Neural cell (in vitro differentiated cells): ENCODE results near the gene PRM2.

Source experiments
- CTCF ChIP-seq: fragments of 450-650 bp; IDR thresholded peaks from 2 replicates; pipeline ENCODE4 v1.5.1; 2014; ENCODE audit warnings: antibody characterized with exemption, mild to moderate bottlenecking, moderate library complexity; ENCODE audit not compliant: poor library complexity, severe bottlenecking
- EP300 ChIP-seq: fragments of 450-650 bp; conservative IDR thresholded peaks from 2 replicates; pipeline ENCODE4 v1.6.1; 2014; ENCODE audit warnings: antibody characterized with exemption, mild to moderate bottlenecking, moderate library complexity; ENCODE audit not compliant: poor library complexity, severe bottlenecking
- EZH2 ChIP-seq: fragments of 200-600, 300-800 bp; shearing (Covaris generic), sonication (generic); IDR thresholded peaks from 2 replicates; pipeline ENCODE4 v1.6.1; 2014; ENCODE audit warnings: antibody characterized with exemption, low read length, borderline replicate concordance, mild to moderate bottlenecking; ENCODE audit not compliant: insufficient read depth, poor library complexity, severe bottlenecking
- MXI1 ChIP-seq: fragments of 450-650 bp; conservative IDR thresholded peaks from 2 replicates; pipeline ENCODE4 v1.6.1; 2014; ENCODE audit warnings: antibody characterized with exemption, mild to moderate bottlenecking; ENCODE audit not compliant: poor library complexity, severe bottlenecking
- POLR2AphosphoS5 ChIP-seq: IDR thresholded peaks from 2 replicates; pipeline ENCODE4 v1.6.1; 2012
- RAD21 ChIP-seq: fragments of 450-650 bp; conservative IDR thresholded peaks from 2 replicates; pipeline ENCODE4 v1.6.1; 2014; ENCODE audit warnings: antibody characterized with exemption, mild to moderate bottlenecking, moderate library complexity
- TAF1 ChIP-seq: IDR thresholded peaks from 2 replicates; pipeline ENCODE4 v1.6.1; 2012; ENCODE audit warnings: low read depth

GRCh38 chr16:11265124-11265523, 11.2 kb downstream of the PRM2 start:
- TF ChIP-seq CTCF (no peak), EZH2 (no peak), MXI1 (no peak), TAF1 (no peak), POLR2AphosphoS5 (no peak), EP300 (no peak), RAD21 (no peak)
